HG02943 (cell line): ENCODE results near the gene TMEM178B.
"Not testable (repeated sequence)": the region's sequence is repeated elsewhere in the genome, so short reads cannot be mapped to it uniquely, and the experiment has no call there.

Experiments
- ATAC-seq: cut with Tn5 transposase; IDR thresholded peaks from one replicate; pipeline ENCODE4 v1.9.1; 2021; ENCODE audit warnings: mild to moderate bottlenecking, low read depth, moderate library complexity; ENCODE audit not compliant: unreplicated experiment

Gene TMEM178B

DNA sequence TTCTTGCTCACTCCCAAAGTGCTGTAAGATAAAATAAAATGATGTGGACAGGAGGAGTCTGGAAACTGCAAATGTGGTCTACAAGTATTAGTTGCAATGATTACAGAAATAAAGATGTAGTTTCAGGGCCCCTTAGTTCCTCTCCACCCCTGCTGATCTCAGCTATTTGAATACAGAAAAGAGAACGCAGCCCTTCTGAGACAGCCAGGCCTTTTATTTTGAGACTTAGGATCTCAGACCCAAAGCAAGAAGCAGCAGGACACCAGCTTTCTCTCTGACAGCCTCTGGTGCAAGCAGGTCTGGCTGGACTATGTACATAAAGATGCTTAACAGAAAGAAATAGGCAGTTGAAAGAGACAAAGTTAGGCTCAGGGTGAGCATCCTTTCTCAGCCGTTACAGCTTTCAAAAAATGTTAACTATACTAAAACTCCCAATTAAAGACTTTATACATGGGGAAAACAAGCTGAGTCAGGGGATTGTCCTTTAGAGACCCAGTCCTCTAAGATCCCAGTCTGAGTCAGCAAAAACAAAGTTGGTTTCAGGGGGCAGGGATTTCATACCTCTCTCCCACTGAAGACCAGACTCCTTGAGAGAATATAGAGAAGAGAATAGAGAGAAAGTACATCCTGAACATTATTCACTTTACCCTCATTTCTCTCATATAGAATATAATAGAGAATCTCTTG is 220.4 kb downstream of the TMEM178B start:
- ATAC-seq: no peak

DNA sequence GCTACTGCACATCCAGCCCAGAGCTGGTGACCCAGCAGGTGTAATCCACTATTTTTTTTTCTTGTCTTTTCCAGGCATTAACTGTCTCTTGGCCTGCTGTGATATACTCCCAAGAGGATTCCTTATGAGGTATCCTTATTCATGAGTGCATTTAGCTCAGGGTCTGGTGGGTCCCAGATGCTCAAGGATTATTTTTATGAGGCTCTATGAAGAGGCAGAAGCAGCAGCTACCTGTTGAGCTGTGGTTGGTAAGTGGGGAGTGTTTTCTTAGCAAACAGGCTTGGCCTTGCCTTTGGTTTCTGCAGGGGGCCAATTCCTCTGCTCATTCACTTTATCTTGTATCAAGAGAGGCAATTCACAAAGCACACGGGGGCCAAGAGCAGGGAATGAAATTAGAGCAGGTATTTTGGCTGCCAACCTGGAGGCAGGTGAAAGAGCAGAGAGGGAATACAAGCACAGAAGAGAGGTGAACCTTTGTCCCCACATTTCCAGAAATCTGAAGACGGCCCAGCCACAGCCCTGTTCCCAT is 221.6 kb downstream of the TMEM178B start:
- ATAC-seq: no peak

DNA sequence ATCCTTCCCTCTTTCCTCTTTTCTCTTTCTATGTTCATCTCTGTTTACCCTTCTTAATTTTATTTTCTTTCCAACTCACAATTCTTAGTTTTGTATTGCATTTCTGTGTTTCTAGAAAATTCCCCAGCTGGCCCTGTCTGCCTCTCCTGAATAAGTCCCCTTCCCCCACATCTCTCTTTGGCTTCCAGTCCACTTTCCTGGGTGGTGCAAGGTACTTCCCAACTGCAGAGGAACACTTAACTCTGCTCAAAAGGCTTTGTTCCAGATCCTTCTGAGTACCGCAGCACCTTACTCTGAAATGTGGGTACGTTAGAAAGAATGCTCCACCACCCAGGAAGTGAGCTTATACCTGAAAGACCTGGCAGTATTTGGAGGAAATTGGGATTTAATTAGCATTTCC is 227.0 kb downstream of the TMEM178B start:
- no peak for ATAC-seq

DNA sequence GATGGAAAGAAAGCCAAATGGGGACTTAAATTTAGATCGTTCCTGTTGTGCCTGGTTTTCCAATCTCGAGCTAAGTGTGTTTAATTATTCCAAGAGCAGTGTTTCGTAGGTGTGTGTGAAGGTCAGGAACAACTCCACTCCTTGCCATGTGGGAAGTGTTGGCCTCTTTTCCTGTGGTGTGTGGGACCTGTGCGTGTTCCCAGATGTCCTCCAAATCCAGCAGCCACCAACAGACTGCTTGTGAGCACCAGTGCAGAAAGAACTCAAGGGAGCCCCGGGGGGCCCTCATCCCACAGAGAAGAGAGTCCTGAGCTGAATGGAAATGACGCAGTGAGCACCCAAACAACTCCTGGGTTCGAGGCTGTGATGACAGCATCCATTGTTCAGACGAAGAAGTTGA is 227.7 kb downstream of the TMEM178B start:
- no peak for ATAC-seq

DNA sequence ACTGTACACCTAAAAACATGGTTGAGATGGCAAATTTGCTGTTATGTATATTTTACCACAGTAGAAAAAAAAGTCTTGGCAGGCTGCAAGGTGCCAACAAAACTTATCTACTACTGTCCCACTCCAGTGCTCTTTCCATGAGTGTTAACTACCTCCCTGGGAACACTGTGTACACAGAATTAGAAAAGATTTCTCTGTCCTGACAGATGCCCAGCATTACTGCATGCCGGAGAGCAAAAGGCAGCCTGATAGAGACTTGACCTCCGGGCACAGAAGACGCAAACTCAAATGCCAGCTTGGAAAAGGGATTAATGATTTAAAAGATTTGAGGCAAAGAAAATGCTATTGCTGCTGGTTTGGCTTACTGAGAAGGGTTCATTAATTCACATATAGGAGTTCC is 228.8 kb downstream of the TMEM178B start:
- ATAC-seq: no peak

DNA sequence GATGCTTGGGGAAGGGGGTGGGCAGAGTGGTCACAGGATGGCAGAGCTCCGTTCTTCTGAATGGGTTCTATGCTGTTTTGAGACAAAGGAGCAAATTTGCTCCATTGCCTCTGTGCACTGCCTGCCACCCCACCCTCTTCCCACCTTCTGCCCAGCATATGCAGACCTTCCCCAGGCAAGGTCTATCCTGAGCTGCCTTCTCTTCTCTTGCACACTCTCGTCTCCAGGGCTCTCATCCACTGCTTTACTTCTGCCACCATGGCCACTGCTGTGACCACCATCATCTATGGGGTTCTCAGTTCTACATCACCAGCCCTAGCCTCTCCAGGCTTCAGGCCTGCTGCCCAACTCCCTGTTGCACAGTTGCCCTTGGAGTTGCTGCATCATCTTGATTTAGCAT is 230.4 kb downstream of the TMEM178B start:
- no peak for ATAC-seq

DNA sequence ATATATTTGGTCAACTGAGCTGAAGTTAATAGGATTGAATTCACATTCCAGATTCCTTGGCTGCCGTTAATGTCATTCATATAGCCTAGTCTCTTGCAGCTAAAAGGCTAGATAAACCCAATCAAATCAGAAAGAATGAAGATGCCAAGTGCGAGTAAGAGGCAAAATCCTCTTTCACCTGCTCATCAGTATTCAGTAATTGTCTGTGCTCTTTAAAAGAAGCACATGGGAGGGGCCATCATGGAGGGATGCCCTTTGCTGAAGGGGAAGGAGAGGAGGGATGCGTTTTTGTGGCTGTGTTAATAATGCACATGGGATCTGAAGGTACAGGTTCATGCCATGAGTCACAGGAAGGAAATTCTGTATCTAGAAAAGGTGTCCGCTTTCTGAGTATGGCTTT is 232.2 kb downstream of the TMEM178B start:
- ATAC-seq: no peak

DNA sequence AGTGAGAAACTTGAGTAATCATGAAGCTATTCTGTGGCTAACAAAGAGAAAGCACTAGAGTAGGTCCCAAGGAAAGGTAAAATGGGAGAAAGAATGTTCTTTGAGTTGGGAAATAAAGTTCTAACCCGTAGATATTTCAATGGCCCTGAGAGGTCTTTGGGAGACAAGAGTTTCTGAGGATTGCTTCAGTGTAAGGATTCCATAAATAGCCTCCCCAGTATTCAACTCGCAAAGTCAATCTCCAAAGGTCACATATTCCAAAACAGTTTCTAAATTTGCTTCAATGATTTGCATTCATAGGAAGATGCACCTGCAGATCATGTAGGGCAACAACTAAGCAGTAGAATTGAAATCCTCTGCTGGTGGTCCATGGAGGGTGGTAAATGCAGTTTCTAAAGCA is 238.5 kb downstream of the TMEM178B start:
- no peak for ATAC-seq

DNA sequence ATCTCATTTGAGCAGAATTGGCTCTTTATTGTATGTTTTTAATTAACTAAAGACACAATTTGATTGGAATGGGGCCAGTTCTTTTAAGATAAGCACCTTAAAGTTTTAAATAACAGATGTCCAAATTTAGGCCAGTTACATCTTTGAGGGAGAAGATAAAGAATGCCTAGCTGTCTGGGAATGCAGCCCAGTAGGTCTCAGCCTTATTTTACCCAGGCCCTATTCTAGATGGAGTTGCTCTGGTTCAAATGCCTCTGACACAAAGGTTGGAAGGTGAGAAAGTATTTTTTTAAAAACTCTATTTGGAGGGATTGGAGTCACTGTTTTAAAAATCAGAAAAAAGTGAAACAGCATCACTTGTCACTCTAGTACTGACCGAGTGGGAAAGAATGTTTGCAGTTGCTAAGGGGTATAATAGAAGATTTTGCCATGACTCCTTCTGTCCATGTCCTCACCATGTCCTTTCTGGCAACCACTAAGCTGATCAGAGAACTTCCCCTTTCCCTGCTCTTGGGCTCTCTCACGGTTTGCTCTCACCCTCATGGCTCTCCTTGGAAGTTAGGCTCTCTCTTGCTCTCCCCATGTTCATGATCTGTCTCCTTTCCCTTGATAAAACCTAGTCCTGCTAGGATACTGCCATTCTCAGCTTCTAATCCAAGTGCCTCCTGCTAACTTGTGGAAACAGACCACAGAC is 239.1 kb downstream of the TMEM178B start:
- ATAC-seq: no peak

DNA sequence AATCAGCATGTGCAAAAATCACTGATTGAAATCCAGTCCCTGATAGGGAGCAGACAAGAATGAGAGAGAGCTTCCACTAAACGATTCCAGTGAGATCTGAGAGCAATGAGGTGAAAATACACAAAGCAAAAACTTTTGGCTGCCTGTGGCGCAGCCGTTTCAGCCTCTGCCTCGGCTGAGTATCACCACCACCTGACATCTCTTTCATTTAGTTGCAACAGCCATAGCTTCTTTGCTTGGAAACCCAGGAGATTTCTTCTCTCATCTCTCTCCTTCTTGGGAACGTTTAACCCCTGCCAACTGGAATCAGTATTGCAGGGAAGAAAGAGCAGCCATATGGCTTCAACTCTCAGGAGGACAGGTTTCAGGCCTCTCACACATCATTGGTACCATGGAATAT is 240.0 kb downstream of the TMEM178B start:
- no peak for ATAC-seq

DNA sequence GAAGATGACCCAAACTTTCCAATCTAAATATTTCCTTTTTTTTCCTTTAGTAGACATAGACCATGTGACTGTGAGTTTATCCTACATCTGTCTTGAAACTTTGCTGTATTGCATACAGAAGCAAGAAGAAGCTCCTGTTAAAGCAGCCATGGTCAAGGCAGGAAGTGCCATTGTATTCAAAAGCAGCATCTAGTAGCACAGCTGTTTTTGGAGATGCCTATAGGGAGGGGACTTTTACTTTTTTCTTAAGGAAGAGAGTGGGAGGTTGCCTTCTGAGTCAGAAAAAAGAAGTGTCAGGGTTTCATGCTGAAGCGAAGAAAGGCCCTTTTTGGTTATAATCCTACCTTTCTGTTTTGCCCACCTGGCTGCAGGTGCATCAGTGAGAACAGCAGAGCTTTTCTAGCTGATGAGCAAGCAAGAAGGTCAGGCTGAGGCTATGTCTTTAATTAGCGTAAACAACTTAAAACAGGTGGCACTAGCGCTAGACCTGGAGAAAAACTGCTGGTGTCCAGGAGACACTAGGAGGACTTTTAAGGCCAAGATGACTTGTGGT is 243.2 kb downstream of the TMEM178B start:
- no peak for ATAC-seq

DNA sequence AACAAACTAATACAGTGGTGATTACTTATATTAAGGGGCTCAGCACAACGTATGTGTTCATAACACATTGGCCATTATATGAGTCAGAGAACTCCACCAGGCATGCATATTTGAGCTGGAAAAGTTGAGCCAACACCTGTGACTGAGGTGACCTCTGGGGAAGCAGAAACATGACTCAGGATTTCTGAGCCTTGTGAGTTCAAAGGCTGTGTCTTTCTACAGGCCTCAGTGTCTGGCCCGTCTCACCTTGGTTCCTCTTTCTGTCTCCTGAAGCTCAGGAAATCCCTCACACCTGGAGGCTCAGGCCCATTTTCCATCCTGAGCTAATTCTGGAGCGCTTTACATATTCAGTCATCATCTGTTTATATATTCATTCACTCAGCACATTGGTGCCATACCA is 246.4 kb downstream of the TMEM178B start:
- no peak for ATAC-seq

DNA sequence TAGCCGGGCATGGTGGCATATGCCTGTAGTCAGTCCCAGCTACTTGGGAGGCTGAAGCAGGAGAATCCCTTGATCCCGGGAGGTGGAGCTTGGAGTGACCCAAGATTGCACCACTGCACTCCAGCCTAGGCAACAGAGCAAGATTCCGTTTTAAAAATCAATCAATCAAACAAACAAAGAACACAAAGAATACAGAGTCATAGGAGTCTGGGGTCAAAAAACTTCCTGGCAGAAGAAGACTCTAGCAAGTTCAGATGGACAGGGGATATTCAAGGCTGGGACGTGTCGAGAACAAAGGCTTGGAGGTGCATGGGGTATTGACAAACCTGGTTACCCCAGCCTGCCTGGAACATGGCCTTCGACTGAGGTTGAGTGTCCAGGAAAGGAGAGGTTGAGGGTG is 248.5 kb downstream of the TMEM178B start:
- no peak for ATAC-seq

DNA sequence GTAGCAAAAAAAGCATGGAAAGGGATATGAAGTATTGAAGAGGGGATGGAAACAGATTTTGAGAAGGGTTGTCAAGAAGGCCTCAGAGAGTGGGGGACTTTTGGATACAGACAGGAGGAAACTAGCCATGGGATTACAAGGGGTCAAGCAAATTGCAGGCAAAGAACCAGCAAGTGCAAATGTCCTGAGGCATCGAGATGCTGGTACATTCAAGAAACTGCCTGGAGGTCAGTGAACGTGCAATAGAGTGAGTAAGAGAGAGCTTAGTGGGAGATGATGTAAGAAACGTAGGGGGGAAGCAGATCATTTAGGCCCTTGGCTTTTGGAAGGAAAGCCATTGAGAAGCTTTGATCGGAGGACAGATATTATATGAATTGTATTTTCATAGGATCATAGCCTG is 250.0 kb downstream of the TMEM178B start:
- no peak for ATAC-seq

DNA sequence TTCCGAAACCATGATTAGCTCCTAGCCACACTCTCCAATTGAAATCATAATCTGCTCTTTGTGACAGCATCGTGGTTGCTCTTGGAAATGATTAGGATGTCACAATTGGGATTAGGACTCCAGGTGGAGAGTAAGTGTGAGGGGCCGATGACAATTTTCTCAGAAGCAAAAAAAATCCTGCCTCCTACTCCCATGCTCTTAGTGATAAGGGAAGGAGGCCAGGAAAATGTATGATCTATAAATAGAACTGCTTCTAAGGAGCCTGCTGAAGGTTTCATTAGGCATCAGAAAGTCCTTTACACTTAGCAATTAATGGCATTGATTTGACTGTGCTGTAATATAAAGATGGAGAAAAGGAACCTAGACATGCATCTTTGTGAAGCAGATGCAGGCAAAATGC is 251.0 kb downstream of the TMEM178B start:
- no peak for ATAC-seq

DNA sequence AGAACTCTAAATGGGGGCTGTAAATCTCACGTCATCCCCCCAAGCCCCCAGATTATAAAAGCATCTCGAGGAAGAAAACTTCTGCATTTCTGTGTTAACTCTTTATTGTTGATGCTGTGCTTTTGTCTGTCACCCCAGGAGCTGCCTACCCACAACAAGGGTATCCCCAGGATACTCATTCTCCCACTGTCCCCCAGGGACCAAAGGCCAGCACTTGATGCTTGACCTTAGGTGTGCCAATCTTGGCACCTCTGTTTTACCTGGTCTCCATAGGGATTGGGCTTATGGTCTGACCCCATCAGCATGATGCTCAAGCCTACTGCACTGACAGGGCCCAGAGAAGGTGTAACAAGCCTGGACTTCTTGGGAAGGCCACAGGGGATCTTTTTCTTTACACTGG is 251.4 kb downstream of the TMEM178B start:
- ATAC-seq: no peak

DNA sequence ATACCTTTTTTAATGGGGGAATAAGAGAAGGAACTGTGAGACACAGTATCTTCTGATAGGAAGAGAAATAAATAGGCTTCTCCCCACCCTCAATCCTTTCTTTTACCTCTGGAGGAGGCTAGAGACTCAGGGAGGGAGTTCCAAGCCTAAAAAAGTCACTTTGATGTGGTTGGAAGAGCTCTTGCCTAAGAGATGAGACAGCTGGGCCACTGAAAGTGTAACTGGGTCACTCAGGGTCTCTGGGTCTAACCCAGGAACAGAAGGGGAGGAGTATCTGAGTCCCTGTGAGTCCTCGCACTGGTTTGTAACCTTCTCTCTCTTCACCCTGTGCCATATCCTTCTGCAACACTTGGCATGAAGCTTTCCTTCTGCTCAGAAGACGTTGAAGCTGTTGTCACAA is 254.4 kb downstream of the TMEM178B start:
- ATAC-seq: no peak

DNA sequence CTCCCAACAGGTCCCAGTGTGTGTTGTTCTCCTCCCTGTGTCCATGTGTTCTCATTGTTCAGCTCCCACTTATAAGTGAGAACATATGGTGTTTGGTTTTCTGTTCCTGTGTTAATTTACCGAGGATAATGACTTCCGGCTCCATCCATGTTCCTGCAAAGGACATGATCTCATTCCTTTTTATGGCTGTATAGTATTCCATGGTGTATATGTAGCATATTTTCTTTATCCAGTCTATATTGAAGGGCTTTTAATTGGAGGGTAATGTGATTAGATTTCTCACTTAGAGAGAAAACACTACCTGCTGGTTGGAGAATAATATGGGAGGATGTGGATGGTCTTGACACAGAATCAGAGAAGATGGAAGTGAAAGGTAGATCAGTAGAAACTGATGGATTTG is 256.4 kb downstream of the TMEM178B start:
- not testable (repeated sequence) for ATAC-seq

DNA sequence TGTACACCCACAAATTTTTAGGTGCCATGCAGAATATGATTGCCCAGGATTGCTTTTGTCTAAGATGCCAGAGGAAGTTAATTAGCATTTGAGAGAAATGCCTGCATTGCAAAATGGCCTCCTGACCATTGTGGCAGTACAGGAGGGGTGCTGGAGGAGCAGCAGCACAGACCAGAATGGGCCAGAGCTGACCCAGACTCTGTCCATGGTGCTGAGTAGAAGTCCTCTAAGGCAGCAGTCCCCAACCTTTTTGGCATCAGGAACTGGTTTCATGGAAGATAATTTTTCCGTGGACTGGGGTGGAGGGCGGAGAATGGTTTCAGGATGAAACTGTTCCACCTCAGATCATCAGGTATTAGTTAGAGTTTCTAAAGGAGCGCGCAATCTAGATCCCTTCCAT is 259.6 kb downstream of the TMEM178B start:
- ATAC-seq: no peak

DNA sequence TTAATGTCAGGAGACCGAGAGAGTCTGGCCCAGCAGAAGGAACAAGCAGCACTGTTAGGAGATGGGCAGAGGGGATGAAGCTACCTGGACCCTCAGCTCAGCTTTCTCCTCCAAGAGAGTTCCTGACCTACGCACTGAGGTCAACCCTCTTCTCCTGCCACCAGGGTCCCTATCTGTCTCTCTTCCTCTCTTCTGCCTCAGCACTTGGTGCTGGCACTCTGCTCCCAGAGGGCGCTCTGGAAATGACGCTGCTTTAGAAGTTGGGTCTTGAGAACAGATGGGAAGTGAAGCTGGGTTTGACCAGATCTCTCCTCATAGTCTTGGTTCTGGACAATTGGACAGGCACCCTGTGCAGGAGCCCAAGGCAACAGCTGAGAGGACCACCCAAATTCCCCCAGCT is 261.3 kb downstream of the TMEM178B start:
- no peak for ATAC-seq

DNA sequence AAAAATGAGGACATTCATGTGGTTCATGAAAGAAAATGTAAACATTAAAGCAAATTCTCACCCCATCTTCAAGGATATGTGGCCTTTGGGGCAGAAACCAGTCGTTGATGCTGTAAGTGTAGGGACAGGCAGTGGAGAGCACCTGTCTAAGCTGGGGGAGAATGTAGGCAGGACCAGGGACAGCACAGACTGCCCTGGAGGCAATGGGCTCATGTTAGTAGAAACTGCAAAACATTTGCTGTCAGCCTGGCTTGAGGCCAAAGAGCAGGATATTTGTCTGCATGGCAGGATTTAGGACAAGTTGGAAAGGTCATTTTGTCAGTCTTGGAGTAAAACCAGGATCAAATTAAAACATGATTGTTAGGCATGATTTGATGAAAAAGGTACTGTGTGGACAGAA is 265.7 kb downstream of the TMEM178B start:
- ATAC-seq: no peak

DNA sequence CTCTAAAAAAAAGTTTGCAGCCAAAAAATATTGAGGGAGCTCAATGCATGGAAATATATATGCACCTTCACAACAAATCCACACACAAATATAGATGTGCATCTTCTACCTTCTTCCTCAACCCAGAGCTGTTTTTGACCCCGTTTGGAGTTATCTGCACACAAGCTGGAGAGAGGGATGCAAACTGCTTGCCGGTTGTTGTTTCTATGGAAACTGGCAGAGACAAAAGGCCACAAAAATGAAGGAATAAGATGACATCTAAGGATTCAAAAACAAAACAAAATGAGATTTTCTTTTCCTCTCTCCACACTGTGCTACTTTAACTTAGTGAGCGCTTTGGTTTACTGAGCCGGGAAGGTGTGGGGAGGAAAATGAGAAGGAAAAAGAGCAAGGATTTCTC is 267.1 kb downstream of the TMEM178B start:
- ATAC-seq: no peak
